ENCODE results near the gene CRK.
"Not testable (repeated sequence)": the region's sequence is repeated elsewhere in the genome, so short reads cannot be mapped to it uniquely, and the experiment has no call there.

Gene CRK

DNA sequence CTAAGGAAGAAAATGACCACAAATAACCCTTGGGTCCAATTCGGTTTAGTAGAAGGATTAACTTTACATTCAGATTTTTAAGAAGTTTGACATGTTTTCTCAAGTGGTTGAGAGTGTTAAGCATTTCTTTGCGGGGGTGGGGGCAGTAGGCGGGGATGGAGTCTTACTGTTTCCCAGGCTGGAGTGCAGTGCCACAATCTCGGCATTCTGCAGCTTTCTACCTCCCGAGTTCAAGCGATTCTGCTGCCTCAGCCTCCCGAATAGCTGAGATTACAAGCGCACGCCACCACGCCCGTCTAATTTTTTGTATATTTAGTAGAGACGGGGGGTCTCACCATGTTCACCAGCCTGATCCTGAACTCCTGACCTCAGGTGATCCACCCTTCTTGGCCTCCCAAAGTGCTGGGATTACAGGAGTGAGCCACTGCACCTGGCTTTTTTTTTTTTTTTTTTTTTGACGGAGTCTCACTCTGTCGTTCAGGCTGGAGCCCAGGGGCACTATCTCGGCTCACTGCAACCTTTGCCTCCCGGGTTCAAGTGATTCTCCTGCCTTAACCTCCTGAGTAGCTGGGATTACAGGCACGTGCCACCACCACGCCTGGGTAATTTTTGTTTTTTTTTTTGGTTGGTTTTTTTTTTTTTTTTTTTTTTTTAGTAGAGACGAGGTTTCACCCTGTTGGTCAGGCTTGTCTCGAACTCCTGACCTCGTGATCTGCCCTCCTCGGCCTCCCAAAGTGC lies 68.4 kb downstream of the CRK start:
- not testable (repeated sequence) for DNase-seq (ENCODE audit: low read depth)

DNA sequence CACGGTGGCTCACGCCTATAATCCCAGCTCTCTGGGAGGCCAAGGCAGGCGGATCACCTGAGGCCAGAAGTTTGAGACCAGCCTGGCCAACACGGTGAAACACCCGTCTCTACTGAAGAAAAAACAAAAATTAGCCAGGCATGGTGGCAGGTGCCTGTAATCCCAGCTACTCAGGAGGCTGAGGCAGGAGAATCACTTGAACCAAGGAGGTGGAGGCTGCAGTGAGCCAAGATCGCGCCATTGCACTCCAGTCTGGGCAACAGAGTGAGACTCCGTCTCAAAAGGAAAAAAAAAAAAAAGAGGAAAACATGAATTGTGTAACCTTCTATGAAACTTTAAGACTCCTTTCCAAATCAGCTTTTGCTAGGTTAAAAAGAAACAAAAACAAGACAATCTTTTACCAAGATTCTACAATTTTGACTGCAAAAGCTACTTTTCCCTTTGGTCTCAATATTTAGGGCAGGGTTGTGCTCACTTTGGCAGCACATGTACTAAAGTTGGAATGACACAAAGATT lies 69.3 kb downstream of the CRK start:
- DNase-seq (ENCODE audit: low read depth): not testable (repeated sequence)

DNA sequence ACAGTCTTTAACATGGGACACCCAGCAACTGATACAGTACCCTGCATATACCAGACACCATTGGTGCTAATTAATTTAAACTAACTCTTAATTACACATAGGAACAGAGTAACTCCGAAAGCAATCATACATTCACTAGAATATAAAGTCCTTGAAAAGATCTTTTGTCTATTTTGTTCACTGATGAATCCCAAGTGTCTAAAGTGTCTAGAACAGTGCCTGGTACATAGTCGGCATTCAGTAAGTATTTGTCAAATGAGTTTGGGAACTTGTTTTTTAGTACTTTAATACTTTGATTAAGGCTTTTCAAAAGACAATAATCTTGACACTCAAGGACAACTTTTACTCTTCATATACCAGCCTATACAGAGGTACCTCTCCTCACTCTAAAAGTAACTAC lies 69.8 kb downstream of the CRK start:
- no peak for DNase-seq (ENCODE audit: low read depth)

DNA sequence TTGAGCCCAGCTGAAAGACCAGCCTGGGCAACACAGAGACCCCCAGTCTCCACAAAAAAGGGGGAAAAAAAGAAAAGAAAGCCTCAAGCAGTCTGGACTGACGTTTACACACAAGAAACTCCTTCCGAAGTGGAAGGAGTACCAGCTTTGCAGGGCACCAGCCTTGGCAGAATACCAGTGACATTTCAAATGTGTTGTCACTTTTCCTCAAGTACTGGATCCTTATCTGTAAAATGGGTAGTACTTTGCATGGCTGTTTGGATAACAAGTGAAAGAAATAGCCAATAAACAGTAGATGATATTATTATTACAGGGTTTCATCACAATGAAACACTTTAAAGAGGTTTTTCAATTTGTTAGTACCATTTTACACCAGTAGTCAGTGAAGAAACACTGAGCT lies 70.2 kb downstream of the CRK start:
- no peak for DNase-seq (ENCODE audit: low read depth)

DNA sequence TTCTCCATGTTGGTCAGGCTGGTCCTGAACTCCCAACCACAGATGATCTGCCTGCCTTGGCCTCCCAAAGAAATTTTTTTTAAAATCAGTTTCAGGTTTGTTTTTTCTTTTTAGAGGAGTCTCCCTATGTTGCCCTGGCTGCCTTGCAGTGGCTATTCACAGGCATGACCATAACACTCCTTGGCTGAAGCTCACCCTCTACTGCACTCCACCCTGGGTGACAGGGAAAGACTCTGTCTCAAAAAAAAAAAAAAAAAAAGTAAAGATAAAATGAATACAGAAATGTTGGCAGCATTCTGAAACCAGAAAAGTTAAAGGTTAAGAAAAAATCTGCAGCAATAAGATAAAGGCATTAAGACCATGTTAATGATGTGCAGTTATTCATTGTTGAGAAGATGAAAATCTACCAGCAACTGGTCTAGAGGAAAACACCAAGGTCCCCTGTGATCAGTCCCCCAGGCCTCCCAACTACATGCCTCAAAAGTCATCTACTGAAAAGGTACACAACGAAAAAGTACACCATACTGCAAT lies 71.1 kb downstream of the CRK start:
- no peak for DNase-seq (ENCODE audit: low read depth)

DNA sequence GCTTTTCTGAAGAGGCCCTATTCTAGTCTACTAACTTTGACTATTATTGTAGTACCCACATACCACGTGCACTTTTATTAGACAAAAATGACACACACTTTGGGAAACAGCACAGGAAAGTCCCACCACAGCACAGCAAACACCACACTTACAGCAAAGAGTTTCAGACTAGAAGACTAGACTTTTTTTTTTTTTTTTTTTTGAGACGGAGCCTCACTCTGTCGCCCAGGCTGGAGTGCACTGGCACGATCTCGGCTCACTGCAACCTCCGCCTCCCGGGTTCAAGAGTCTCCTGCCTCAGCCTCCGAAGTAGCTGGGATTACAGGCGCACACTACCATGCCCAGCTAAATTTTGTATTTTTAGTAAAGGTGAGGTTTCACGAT lies 76.1 kb downstream of the CRK start:
- DNase-seq (ENCODE audit: low read depth): no peak

DNA sequence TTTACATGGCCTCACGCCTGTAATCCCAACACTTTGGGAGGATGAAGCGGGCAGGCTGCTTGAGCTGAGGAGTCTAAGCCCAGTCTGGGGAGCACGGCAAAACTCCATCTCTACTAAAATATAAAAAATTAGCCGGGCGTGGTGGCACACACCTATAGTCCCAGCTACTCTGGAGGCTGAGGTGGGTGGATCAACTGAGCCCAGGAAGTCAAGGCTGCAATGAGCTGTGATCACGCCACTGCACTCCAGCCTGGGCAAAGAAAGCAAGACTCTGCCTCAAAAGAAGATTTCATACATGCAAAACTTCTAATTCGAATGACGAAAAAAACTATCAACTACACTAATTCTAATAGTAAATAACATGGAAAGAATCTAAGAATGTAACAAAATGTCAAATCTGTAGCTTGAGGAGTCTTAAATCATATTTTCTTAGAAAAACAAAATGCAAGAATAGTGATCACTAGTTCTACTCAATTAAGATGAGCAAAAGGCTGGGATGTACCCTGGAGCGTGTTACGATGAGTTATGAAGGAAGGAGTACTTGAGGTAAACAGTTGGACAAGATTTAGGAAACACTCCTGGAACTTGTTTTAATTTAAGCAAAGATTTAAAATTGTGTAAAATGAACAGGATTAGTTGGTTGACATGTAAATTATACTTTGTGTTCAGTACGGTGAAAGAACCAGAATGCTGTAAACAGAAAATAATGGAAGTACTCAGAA lies 76.7 kb downstream of the CRK start:
- DNase-seq (ENCODE audit: low read depth): no peak

DNA sequence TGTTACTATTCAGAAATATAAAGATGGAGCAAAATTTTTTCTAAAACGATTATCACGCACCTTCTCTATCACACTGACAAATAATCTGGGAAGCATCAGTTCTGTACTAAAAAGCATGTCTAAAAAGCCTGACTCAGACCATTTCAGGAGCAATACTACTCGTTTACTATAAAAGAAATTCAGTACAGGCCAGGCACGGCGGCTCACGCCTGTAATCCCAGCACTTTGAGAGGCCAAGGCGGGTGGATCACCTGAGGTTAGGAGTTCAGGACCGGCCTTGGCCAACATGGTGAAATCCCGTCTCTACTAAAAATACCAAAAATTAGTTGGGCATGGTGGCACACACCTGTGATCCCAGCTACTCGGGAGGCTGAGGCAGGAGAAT lies 77.6 kb downstream of the CRK start:
- DNase-seq (ENCODE audit: low read depth): not testable (repeated sequence)

DNA sequence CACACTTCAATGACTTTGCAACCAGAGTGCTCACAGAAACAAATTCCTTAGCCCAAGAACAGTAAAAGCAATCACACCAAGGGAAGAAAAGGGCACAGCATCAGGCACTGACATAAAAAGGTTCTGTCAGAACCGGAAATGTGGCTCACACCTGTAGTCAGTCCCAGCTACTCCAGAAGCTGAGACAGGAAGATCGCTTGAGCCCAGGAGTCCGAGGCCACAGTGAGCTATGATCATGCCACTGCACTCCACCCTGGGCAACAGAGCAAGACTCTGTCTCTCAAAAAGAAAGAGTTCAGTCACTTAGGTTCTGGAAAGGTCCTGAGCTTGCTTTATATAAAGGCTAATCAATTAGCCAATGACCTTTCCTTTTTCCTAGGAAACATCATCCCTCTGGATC lies 78.7 kb downstream of the CRK start:
- no peak for DNase-seq (ENCODE audit: low read depth)

DNA sequence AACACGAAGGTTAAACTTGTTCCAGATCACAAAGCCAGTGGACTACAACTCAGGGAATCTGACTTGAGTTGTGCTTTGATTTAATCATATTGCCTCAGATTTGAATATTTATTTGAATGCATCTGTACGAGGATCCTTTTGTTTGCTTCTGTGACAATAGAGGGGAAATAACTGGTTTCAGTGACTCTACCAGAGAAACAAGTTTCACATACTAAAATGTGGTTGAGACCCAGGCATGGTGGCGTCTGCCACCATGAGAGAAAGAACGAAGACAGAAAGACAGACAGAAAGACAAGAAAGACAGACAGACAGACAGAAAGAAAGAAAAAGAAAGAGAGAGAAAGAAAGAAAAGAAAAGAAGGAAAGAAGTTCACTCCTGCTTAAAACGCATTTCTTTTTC lies 80.0 kb downstream of the CRK start:
- DNase-seq (ENCODE audit: low read depth): no peak

DNA sequence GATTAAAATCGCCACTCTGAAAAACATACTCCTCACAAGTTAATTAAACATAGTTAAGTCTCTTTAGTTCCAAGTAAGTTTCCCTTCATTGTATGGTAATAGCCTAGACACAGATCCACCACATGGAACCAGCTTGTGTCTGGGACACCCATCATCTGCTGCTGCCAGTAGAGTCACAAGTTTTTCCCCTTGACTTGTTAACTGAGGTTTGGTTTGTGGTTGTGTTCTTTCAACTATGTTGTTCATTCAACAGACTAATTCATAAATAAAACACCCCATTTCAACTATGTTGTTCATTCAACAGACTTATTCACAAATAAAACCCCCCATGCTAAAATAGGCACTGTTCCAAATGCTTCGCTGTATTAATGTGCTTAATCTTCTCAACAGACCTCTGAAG lies 80.4 kb downstream of the CRK start:
- DNase-seq (ENCODE audit: low read depth): no peak

DNA sequence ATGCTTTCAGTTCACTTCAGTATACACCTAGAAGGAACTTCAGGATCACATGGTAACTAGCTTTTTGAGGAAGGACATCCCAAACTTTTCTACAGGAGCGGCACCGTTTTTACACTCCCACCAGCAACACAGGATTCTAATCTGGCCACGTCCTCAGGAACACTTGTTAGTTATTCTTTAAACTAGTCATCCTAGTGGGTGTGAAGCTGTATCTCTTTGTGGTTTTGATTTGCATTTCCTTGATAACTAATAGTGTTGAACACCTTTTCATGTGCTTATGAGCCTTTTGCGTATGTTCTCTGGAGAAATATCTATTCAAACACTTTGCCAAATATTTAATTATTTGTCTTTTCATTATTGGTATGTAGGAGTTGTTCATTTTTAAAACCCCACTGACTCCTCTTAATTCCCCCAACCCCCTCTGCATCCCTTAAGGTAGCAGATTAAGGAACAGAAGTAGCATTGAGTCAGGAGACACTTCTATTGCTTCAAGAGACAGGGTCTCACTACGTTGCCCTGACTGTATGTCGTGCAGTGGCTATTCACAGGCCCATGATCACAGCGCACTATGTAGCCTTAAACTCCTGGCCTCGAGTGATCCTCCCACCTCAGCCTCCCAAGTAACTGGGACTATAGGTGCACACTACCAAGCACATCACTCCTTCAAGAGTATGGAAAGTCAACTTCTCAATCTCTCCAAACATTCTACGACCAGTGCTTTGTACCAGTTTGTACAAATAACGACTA lies 81.4 kb downstream of the CRK start:
- DNase-seq (ENCODE audit: low read depth): no peak

DNA sequence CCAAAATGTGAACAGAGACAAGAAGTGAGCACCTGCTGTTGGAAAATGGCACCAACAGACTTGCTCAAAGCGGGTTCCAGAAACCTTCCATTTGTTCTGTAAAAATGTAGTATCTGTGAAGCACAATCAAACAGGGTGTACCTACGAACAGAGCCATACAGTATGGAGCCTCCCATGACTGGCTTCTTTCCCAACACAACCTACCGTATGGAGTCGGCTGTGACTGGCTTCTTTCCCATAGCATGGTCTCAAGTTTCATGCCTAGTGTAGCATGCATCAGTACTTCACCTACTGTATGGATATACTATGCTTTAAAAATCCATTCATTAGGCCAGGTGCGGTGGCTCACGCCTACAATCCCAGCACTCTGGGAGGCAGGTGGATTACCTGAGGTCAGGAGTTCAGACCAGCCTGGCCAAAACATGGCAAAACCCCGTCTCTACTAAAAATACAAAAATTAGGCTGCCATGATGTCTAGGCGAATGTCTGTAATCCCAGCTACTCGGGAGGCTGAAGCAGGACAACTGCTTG lies 82.3 kb downstream of the CRK start:
- DNase-seq (ENCODE audit: low read depth): no peak

DNA sequence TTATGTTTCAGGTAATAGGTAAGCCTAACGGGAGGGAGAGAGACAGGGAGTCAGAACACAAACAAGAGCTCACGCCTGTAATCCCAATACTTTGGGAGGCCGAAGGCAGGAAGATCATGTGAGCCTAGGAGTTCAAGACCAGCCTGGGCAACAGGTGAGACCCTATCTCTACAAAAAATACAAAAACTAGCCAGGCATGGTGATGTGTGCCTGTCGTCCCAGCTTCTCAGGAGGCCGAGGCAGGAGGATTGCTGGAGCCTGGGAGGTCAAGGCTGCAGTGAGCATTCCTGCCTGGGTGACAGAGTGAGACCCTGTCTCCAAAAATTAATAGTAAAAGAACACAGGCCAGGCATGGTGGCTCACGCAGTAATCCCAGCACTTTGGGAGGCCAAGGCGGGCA lies 83.4 kb downstream of the CRK start:
- no peak for DNase-seq (ENCODE audit: low read depth)

DNA sequence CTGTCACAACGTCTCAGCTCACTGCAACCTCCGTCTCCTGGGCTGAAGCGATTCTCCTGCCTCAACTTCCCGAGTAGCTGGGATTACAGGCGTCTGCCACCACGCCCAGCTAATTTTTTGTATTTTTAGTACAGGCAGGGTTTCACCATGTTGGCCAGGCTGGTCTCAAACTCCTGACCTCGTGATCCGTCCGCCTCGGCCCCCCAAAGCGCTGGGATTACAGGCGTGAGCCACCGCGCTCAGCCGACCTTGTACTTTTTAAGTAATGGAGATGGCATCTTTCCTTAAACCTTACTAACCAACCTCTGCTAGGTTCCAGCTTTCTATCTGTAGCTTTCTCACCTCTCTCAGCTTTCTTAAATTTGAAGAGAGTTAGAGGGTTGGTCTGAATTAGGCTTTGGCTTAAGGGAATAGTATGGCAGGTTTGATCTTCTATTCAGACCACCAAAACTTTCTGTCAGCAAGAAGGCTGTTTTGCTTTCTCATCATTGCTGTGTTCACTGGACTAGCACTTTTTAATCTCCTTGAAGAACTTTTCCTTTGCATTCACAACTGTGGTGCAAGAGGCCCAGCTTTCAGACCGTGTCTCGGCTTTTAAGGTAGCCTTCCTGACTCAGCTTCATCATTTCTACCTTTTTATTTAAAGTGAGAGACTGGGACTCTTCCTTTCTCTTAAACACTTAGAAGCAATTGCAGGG lies 84.0 kb downstream of the CRK start:
- no peak for DNase-seq (ENCODE audit: low read depth)
